Endothelial cell of umbilical vein (primary cell): ENCODE measurements around the gene TSPAN18. TPM values are rescaled to one million over a fixed set of nuclear protein-coding genes. Genes with fewer than 3 reads are reported as not detected.

ENCODE experiments used
- BruUV-seq: library from RNA; stranded (reverse); fragments of 400-500 nt; replicated peaks from 2 replicates; lab custom pipeline; 2021; lab: Mats Ljungman, UMichigan
- CTCF ChIA-PET: fragments of 300-600, 350-600 bp; sonication (Branson Sonifier 250); formaldehyde crosslinking; loops from one replicate; lab custom pipeline; 2021; ENCODE audit warnings: antibody characterized with exemption, inconsistent platforms; lab: Charles Lee
- POLR2A ChIA-PET: fragments of 300-600, 350-600 bp; sonication (Branson Sonifier 250); formaldehyde crosslinking; loops from one replicate; lab custom pipeline; 2021; ENCODE audit warnings: antibody characterized with exemption, inconsistent platforms; lab: Charles Lee
- DNase-seq: peaks from one replicate; pipeline ENCODE4 v3.0.0-alpha.2; 2011; ENCODE audit warnings: low read depth, low spot score
- FAIRE-seq: peaks from 2 replicates; lab custom pipeline; 2011; peaks lifted over from hg19 to GRCh38; lab: Jason Lieb, UNC
- H2AFZ ChIP-seq: 2 replicates; pipeline ENCODE4 v1.6.0; 2012; ENCODE audit warnings: low read depth, low read length, control low read depth, inconsistent platforms
- H3K27ac ChIP-seq: 2 replicates; pipeline ENCODE4 v1.5.1; 2011; ENCODE audit warnings: low read depth, mild to moderate bottlenecking, control low read depth, low read length, moderate library complexity; ENCODE audit not compliant: insufficient read depth
- H3K27me3 ChIP-seq, 2 experiments: 2 replicates each; pipeline versions ENCODE4 v1.6.0 to v1.6.1; 2011; ENCODE audit warnings: low read length in 2 of 2, mixed read lengths in 1 of 2; ENCODE audit not compliant: control insufficient read depth in 2 of 2, insufficient read depth in 2 of 2
- H3K36me3 ChIP-seq, 2 experiments: 2 replicates in 1 of 2; 3 replicates in 1 of 2; pipeline ENCODE4 v1.5.1; 2011; ENCODE audit warnings: low read length in 2 of 2, mild to moderate bottlenecking in 1 of 2, moderate library complexity in 1 of 2; ENCODE audit not compliant: control insufficient read depth in 2 of 2, insufficient read depth in 2 of 2; ENCODE audit errors: extremely low read depth in 1 of 2
- H3K4me1 ChIP-seq: 3 replicates; pipeline ENCODE4 v1.5.1; 2011; ENCODE audit warnings: mild to moderate bottlenecking, low read length; ENCODE audit not compliant: control insufficient read depth, insufficient read depth; ENCODE audit errors: extremely low read depth
- H3K4me2 ChIP-seq: 2 replicates; pipeline ENCODE4 v1.6.1; 2011; ENCODE audit warnings: low read length, control low read depth, mixed read lengths; ENCODE audit not compliant: insufficient read depth
- H3K4me3 ChIP-seq, 3 experiments: fragments of 200-600 bp in 1 of 3; sonication (generic), shearing (Covaris generic) in 1 of 3; replicated peaks in 1 of 3; 2 replicates each; pipeline ENCODE4 v1.5.1; 2011 to 2016; ENCODE audit warnings: control low read depth in 3 of 3, low read length in 3 of 3, mild to moderate bottlenecking in 2 of 3, inconsistent platforms in 1 of 3, low read depth in 1 of 3, moderate library complexity in 1 of 3; ENCODE audit not compliant: insufficient read depth in 1 of 3
- H3K79me2 ChIP-seq: 2 replicates; pipeline ENCODE4 v1.6.0; 2012; ENCODE audit warnings: low read length, inconsistent platforms; ENCODE audit not compliant: control insufficient read depth, insufficient read depth
- H3K9ac ChIP-seq: replicated peaks from 2 replicates; pipeline ENCODE3; 2011; ENCODE audit warnings: low read length, control low read depth; ENCODE audit not compliant: insufficient read depth; ENCODE audit errors: extremely low read depth
- H3K9me1 ChIP-seq: replicated peaks from 3 replicates; pipeline ENCODE4 v1.6.0; 2011; ENCODE audit warnings: mild to moderate bottlenecking, low read length; ENCODE audit not compliant: control insufficient read depth, insufficient read depth; ENCODE audit errors: extremely low read depth
- H3K9me3 ChIP-seq: replicated peaks from 2 replicates; pipeline ENCODE4 v1.5.1; 2012; ENCODE audit warnings: low read length, inconsistent platforms; ENCODE audit not compliant: control insufficient read depth, insufficient read depth
- H4K20me1 ChIP-seq: replicated peaks from 2 replicates; pipeline ENCODE3; 2011; ENCODE audit warnings: mild to moderate bottlenecking, low read length; ENCODE audit not compliant: control insufficient read depth, insufficient read depth; ENCODE audit errors: extremely low read depth
- EZH2 ChIP-seq: IDR thresholded peaks from 2 replicates; pipeline ENCODE4 v1.6.1; 2012; ENCODE audit warnings: borderline replicate concordance, low read depth, mild to moderate bottlenecking, moderate library complexity, low read length, inconsistent platforms; ENCODE audit not compliant: severe bottlenecking
- FOS ChIP-seq: IDR thresholded peaks from 2 replicates; pipeline ENCODE4 v1.6.1; 2011; ENCODE audit warnings: mild to moderate bottlenecking, low read length, moderate library complexity, borderline replicate concordance; ENCODE audit not compliant: insufficient read depth
- GATA2 ChIP-seq: IDR thresholded peaks from 2 replicates; pipeline ENCODE4 v1.7.0; 2011; ENCODE audit warnings: low read depth, mild to moderate bottlenecking, moderate library complexity, mixed read lengths, low read length; ENCODE audit not compliant: insufficient read length, insufficient read depth
- JUN ChIP-seq: IDR thresholded peaks from 2 replicates; pipeline ENCODE4 v1.6.1; 2011; ENCODE audit warnings: borderline replicate concordance, low read depth; ENCODE audit not compliant: insufficient read length, insufficient read depth
- MYC ChIP-seq: IDR thresholded peaks from one replicate; pipeline ENCODE4 v1.6.1; 2011; ENCODE audit warnings: mild to moderate bottlenecking, low read depth, low read length
- POLR2A ChIP-seq: IDR thresholded peaks from 2 replicates; pipeline ENCODE4 v1.6.1; 2012; ENCODE audit warnings: low read depth, mild to moderate bottlenecking, control low read depth, low read length
- POLR2AphosphoS5 ChIP-seq: IDR thresholded peaks from 2 replicates; pipeline ENCODE4 v1.6.1; 2012; ENCODE audit warnings: low read depth, mild to moderate bottlenecking, control low read depth, low read length, moderate library complexity; ENCODE audit not compliant: insufficient read depth
- dilution Hi-C: fragments of 300-500 bp; cut with MboI; formaldehyde crosslinking; loops from one replicate; pipeline ENCODE4 v1.15.0; 2019; ENCODE audit warnings: low sequenced_read_pairs; ENCODE audit not compliant: extremely low pct_ligation_motif_present
- intact Hi-C: fragments of 100-400 bp; cut with micrococcal nuclease; formaldehyde crosslinking; loops from one replicate; pipeline ENCODE4 v1.10.0; 2022
- polyA plus RNA-seq, 4 experiments: library from polyadenylated mRNA; depleted of rRNA in 3 of 4; stranded (reverse) in 3 of 4; unstranded in 1 of 4; fragments of >200 nt; gene quantifications; 2 replicates each; pipeline versions ENCODE4 v1.2.1 to v1.2.3, GENCODE V29; 2011 to 2012; ENCODE audit warnings: missing spikeins in 1 of 4
- total RNA-seq: library from RNA; stranded (reverse); gene quantifications from 2 replicates; pipeline ENCODE4 v1.2.3, GENCODE V29; 2021
- TF ChIP-seq, protein P1 (sequence below), 2 donors: IDR thresholded peaks; 1 replicate in 1 of 2; 2 replicates in 1 of 2; pipeline ENCODE4 v1.5.1; 2011; ENCODE audit warnings: low read length in 2 of 2, mild to moderate bottlenecking in 2 of 2, moderate library complexity in 2 of 2, control low read depth in 1 of 2, inconsistent platforms in 1 of 2, low read depth in 1 of 2; ENCODE audit not compliant: insufficient read depth in 1 of 2; ENCODE audit errors: extremely low read depth in 1 of 2
- TF ChIP-seq, protein P2 (sequence below): IDR thresholded peaks from 2 replicates; pipeline ENCODE4 v1.6.1; 2011; ENCODE audit not compliant: insufficient read depth, insufficient read length

The TSPAN18 gene
- total and polyA plus RNA-seq, 2 donors (not counting 3 experiments of a cell fraction or from before 2014, with no cell fraction given): 32.2 to 118 TPM

DNA sequence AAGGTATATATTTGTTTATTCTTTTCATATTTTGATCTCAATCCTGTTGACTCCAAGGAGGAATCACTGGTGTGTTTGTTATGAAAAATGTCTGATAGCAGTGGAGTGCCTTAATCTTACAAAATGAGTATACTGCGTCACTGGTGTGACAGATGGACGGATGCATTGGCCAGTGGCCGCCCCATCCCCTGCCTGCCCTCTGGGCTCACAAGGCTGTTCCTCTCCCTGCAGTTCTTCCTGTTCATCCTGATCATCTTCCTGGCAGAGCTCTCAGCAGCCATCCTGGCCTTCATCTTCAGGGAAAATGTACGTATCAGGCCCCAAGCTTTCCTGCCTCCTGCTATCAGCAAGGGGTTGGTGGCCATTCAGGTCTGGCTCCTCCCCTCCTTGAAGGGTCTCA, 191.0 kb downstream of the TSPAN18 start:
- POLR2A ChIA-PET: no interaction called here
- DNase-seq (no peak), FAIRE-seq (no peak)
- BruUV-seq: no TSS peak
- intact Hi-C loops: no loop called here
- Histone ChIP-seq H3K4me1 (peaks cover 2% of the 10 kb centered on the region), H2AFZ (no peak overlapping the region), H3K4me2 (no peak overlapping the region), H3K9me1 (no peaks in the 10 kb centered on the region), H4K20me1 (no peaks in the 10 kb centered on the region), H3K4me3 (no peak overlapping the region), H3K79me2 (no peaks in the 10 kb centered on the region), H3K9me3 (no peaks in the 10 kb centered on the region), H3K27me3 (no peaks in the 10 kb centered on the region), H3K36me3 (peaks cover 0 to 12% of the 10 kb centered on the region in 2 experiments), H3K27ac (no peak overlapping the region), H3K9ac (no peak overlapping the region)
- CTCF ChIA-PET: interaction anchor here (1.4 to 2.7 kb wide), 2 partner anchors 9 to 188 kb away, joined by 5 to 16 read pairs; no protein-coding TSS in a partner anchor
- dilution Hi-C loops: no loop called here
- TF ChIP-seq FOS: no peak
- TF ChIP-seq POLR2AphosphoS5: no peak
- no peak for TF ChIP-seq GATA2
- TF ChIP-seq JUN: no peak
- no peak for TF ChIP-seq EZH2
- TF ChIP-seq, protein P1, sequence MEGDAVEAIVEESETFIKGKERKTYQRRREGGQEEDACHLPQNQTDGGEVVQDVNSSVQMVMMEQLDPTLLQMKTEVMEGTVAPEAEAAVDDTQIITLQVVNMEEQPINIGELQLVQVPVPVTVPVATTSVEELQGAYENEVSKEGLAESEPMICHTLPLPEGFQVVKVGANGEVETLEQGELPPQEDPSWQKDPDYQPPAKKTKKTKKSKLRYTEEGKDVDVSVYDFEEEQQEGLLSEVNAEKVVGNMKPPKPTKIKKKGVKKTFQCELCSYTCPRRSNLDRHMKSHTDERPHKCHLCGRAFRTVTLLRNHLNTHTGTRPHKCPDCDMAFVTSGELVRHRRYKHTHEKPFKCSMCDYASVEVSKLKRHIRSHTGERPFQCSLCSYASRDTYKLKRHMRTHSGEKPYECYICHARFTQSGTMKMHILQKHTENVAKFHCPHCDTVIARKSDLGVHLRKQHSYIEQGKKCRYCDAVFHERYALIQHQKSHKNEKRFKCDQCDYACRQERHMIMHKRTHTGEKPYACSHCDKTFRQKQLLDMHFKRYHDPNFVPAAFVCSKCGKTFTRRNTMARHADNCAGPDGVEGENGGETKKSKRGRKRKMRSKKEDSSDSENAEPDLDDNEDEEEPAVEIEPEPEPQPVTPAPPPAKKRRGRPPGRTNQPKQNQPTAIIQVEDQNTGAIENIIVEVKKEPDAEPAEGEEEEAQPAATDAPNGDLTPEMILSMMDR (IDR thresholded peaks at IDR 0.05; ENCODE audit: extremely low read depth in 1 of 2, insufficient read depth in 1 of 2, low read depth in 1 of 2, low read length in 2 of 2): no peak
- TF ChIP-seq POLR2A: no peak
- TF ChIP-seq, protein P2, sequence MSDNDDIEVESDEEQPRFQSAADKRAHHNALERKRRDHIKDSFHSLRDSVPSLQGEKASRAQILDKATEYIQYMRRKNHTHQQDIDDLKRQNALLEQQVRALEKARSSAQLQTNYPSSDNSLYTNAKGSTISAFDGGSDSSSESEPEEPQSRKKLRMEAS: no peak
- no peak for TF ChIP-seq MYC
